SK-N-SH (cell line): ENCODE results near the gene TEX38.

Experiments
- CTCF ChIP-seq: fragments of 200-600 bp; sonication (generic); IDR thresholded peaks from 2 replicates; pipeline ENCODE4 v1.6.1; 2017; ENCODE audit warnings: antibody characterized with exemption, mild to moderate bottlenecking, moderate library complexity
- EP300 ChIP-seq, 2 experiments: IDR thresholded peaks; 2 replicates each; pipeline versions ENCODE4 v1.4.0 to v1.6.1; 2012; ENCODE audit warnings: borderline replicate concordance in 1 of 2, low read depth in 1 of 2, low read length in 1 of 2
- NRF1 ChIP-seq: IDR thresholded peaks from 2 replicates; pipeline ENCODE4 v1.6.1; 2012; ENCODE audit warnings: low read depth, mild to moderate bottlenecking, low read length
- REST ChIP-seq: IDR thresholded peaks from 2 replicates; pipeline ENCODE4 v1.6.1; 2012; ENCODE audit warnings: mild to moderate bottlenecking, low read depth, low read length, moderate library complexity
- USF2 ChIP-seq: fragments of 150-350 bp; IDR thresholded peaks from 2 replicates; pipeline ENCODE4 v1.6.1; 2017; ENCODE audit warnings: antibody characterized with exemption, low read length, low read depth, borderline replicate concordance

GRCh38 chr1:46638921-46639320, 32.7 kb upstream of the TEX38 start:
- no peak for TF ChIP-seq REST
- TF ChIP-seq USF2: no peak
- TF ChIP-seq CTCF: no peak
- no peak for TF ChIP-seq NRF1
- no peak for TF ChIP-seq EP300 (IDR thresholded peaks at IDR 0.05; ENCODE audit: borderline replicate concordance in 1 of 2, low read depth in 1 of 2, low read length in 1 of 2)
